OCI-LY1 (cell line): ENCODE data around the gene CCBE1.
"Not testable (repeated sequence)": the region's sequence is repeated elsewhere in the genome, so short reads cannot be mapped to it uniquely, and the experiment has no call there.

Source experiments
- H2AFZ ChIP-seq: fragments of 200-600 bp; sonication (generic), shearing (Covaris generic); 2 replicates; pipeline ENCODE4 v1.6.0; 2014; ENCODE audit warnings: antibody characterized with exemption, mild to moderate bottlenecking, low read length
- H3F3A ChIP-seq: fragments of 200-600 bp; sonication (generic), shearing (Covaris generic); 2 replicates; pipeline ENCODE4 v1.6.0; 2014; ENCODE audit warnings: mild to moderate bottlenecking, antibody characterized with exemption, low read length, moderate library complexity; ENCODE audit not compliant: insufficient read depth
- H3K27ac ChIP-seq: fragments of 200-600 bp; sonication (generic); 2 replicates; pipeline ENCODE4 v1.5.1; 2014; ENCODE audit warnings: low read length, mixed run types, mild to moderate bottlenecking, low read depth; ENCODE audit not compliant: poor library complexity, severe bottlenecking
- H3K27me3 ChIP-seq: fragments of 200-600 bp; sonication (generic); 2 replicates; pipeline ENCODE4 v1.6.0; 2014; ENCODE audit warnings: antibody characterized with exemption, mild to moderate bottlenecking, low read length, moderate library complexity; ENCODE audit not compliant: insufficient read depth
- H3K36me3 ChIP-seq: fragments of 200-600 bp; sonication (generic); 2 replicates; pipeline ENCODE4 v1.6.1; 2014; ENCODE audit warnings: mild to moderate bottlenecking, antibody characterized with exemption, low read length, moderate library complexity, mixed read lengths; ENCODE audit not compliant: insufficient read depth
- H3K4me1 ChIP-seq: fragments of 200-600 bp; sonication (generic); 2 replicates; pipeline ENCODE4 v1.5.1; 2014; ENCODE audit warnings: mild to moderate bottlenecking, low read length, moderate library complexity; ENCODE audit not compliant: insufficient read depth, severe bottlenecking
- H3K4me2 ChIP-seq: fragments of 200-600 bp; sonication (generic), shearing (Covaris generic); 2 replicates; pipeline ENCODE4 v1.6.1; 2014; ENCODE audit warnings: low read length
- H3K4me3 ChIP-seq: fragments of 200-600 bp; sonication (generic); 2 replicates; pipeline ENCODE4 v1.5.1; 2014; ENCODE audit warnings: low read length, low read depth, mild to moderate bottlenecking, mixed read lengths; ENCODE audit not compliant: poor library complexity, severe bottlenecking
- H3K79me2 ChIP-seq: fragments of 200-600 bp; shearing (Covaris generic); 2 replicates; pipeline ENCODE4 v1.6.1; 2016; ENCODE audit warnings: mixed run types, low read length, mixed read lengths; ENCODE audit not compliant: insufficient read depth
- H3K9ac ChIP-seq: fragments of 200-600 bp; sonication (generic), shearing (Covaris generic); 2 replicates; pipeline ENCODE4 v1.6.1; 2014; ENCODE audit warnings: mild to moderate bottlenecking, low read length, mixed read lengths
- H3K9me2 ChIP-seq: fragments of 200-600 bp; sonication (generic), shearing (Covaris generic); 2 replicates; pipeline ENCODE4 v1.6.1; 2014; ENCODE audit warnings: low read depth, mild to moderate bottlenecking, low read length, mixed read lengths
- H3K9me3 ChIP-seq: fragments of 200-600 bp; shearing (Covaris generic); 2 replicates; pipeline ENCODE4 v1.6.1; 2014; ENCODE audit warnings: low read length, mixed read lengths
- H4K20me1 ChIP-seq: fragments of 200-600 bp; sonication (generic), shearing (Covaris generic); 2 replicates; pipeline ENCODE4 v1.6.0; 2016; ENCODE audit warnings: mild to moderate bottlenecking, low read length; ENCODE audit not compliant: insufficient read depth
- CTCF ChIP-seq: fragments of 200-600 bp; sonication (generic), shearing (Covaris generic); IDR thresholded peaks from 2 replicates; pipeline ENCODE4 v1.5.1; 2017; ENCODE audit warnings: mild to moderate bottlenecking, antibody characterized with exemption, low read length, moderate library complexity, mixed read lengths
- EZH2 ChIP-seq: fragments of 200-600 bp; sonication (generic), shearing (Covaris generic); IDR thresholded peaks from 2 replicates; pipeline ENCODE4 v1.8.0; 2017; ENCODE audit warnings: borderline replicate concordance, mixed run types, mild to moderate bottlenecking, antibody characterized with exemption, low read length, moderate library complexity, mixed read lengths

Gene CCBE1

GRCh38 chr18:59671551-59671950 is 25.7 kb downstream of the CCBE1 start:
- no peaks in the 10 kb centered on the region for H3K9me2 ChIP-seq
- H3K27ac ChIP-seq: no peak overlapping the region
- no peak overlapping the region for H3K4me2 ChIP-seq
- no peak for TF ChIP-seq CTCF
- no peak for TF ChIP-seq EZH2
- H3K36me3 ChIP-seq: no peaks in the 10 kb centered on the region
- H3K9me3 ChIP-seq: no peaks in the 10 kb centered on the region
- H3K79me2 ChIP-seq: no peaks in the 10 kb centered on the region
- H3K4me1 ChIP-seq: no peaks in the 10 kb centered on the region
- no peak overlapping the region for H2AFZ ChIP-seq
- no peaks in the 10 kb centered on the region for H3F3A ChIP-seq
- H3K27me3 ChIP-seq: no peaks in the 10 kb centered on the region; the same call in 1 of the 2 replicates
- H3K9ac ChIP-seq: no peak overlapping the region
- no peak overlapping the region for H3K4me3 ChIP-seq
- no peaks in the 10 kb centered on the region for H4K20me1 ChIP-seq

GRCh38 chr18:59669872-59670657 is 27.2 kb downstream of the CCBE1 start:
- H3K79me2 ChIP-seq: no peaks in the 10 kb centered on the region
- no peak overlapping the region for H2AFZ ChIP-seq
- no peaks in the 10 kb centered on the region for H3K36me3 ChIP-seq
- H3K4me2 ChIP-seq: no peak overlapping the region
- no peaks in the 10 kb centered on the region for H3K4me1 ChIP-seq
- no peak overlapping the region for H3K27ac ChIP-seq
- no peaks in the 10 kb centered on the region for H3F3A ChIP-seq
- H4K20me1 ChIP-seq: no peaks in the 10 kb centered on the region
- H3K9me2 ChIP-seq: no peaks in the 10 kb centered on the region
- no peaks in the 10 kb centered on the region for H3K9me3 ChIP-seq
- H3K9ac ChIP-seq: no peak overlapping the region
- H3K27me3 ChIP-seq: peaks cover 3% of the 10 kb centered on the region; the same call in 1 of the 2 replicates
- no peak for TF ChIP-seq EZH2
- no peak for TF ChIP-seq CTCF
- H3K4me3 ChIP-seq: no peak overlapping the region

- Histone ChIP-seq H3K27me3 (peaks cover 3% of the 10 kb centered on the region; the same call in 1 of the 2 replicates), H2AFZ (no peak overlapping the region), H4K20me1 (no peaks in the 10 kb centered on the region), H3K4me1 (no peaks in the 10 kb centered on the region), H3K36me3 (no peaks in the 10 kb centered on the region), H3K9me3 (no peaks in the 10 kb centered on the region), H3K27ac (no peak overlapping the region), H3K79me2 (no peaks in the 10 kb centered on the region), H3K4me3 (no peak overlapping the region), H3K4me2 (no peak overlapping the region), H3F3A (no peaks in the 10 kb centered on the region), H3K9ac (no peak overlapping the region), H3K9me2 (no peaks in the 10 kb centered on the region)
- TF ChIP-seq CTCF: no peak
- no peak for TF ChIP-seq EZH2
These were observed 29.7 kb downstream of the CCBE1 start for GRCh38 chr18:59667488-59667887.

- H4K20me1 ChIP-seq, H3K4me1 ChIP-seq, H3K4me3 ChIP-seq, H3K27me3 ChIP-seq, H3K9ac ChIP-seq, H3F3A ChIP-seq, H2AFZ ChIP-seq, H3K9me2 ChIP-seq, H3K4me2 ChIP-seq, H3K27ac ChIP-seq, H3K36me3 ChIP-seq, H3K79me2 ChIP-seq, H3K9me3 ChIP-seq: not testable (repeated sequence)
These were observed 31.2 kb downstream of the CCBE1 start for GRCh38 chr18:59666007-59666402.
